H9 (cell line): Measurements from ENCODE around the gene STPG1. TPM values are rescaled to one million over a fixed set of nuclear protein-coding genes. Genes with fewer than 3 reads are reported as not detected.
A peak's percentile ranks its signal among the peaks of the same experiment; 100 is the strongest.

Experiments used
- DNase-seq: peaks from one replicate; pipeline ENCODE4 v3.0.0-alpha.2; 2017
- H2AFZ ChIP-seq: one replicate; pipeline ENCODE4 v1.6.1; 2013; ENCODE audit warnings: mild to moderate bottlenecking, low read length, control low read depth, moderate library complexity
- H2AK5ac ChIP-seq: 2 replicates; pipeline ENCODE4 v1.6.1; 2013; ENCODE audit warnings: low read length, control low read depth, mixed read lengths; ENCODE audit not compliant: insufficient read length
- H2BK120ac ChIP-seq: one replicate; pipeline ENCODE4 v1.6.1; 2013; ENCODE audit warnings: low read depth, mild to moderate bottlenecking, low read length, control low read depth, inconsistent platforms; ENCODE audit not compliant: poor library complexity, severe bottlenecking
- H2BK12ac ChIP-seq: 2 replicates; pipeline ENCODE4 v1.6.1; 2013; ENCODE audit warnings: low read length, control low read depth, mixed read lengths, low read depth; ENCODE audit not compliant: insufficient read length
- H2BK15ac ChIP-seq: 2 replicates; pipeline ENCODE4 v1.6.1; 2013; ENCODE audit warnings: low read depth, low read length, control low read depth
- H2BK20ac ChIP-seq: one replicate; pipeline ENCODE4 v1.6.1; 2013; ENCODE audit warnings: low read depth, mild to moderate bottlenecking, low read length, control low read depth, inconsistent platforms; ENCODE audit not compliant: poor library complexity, severe bottlenecking
- H2BK5ac ChIP-seq: 2 replicates; pipeline ENCODE4 v1.6.1; 2013; ENCODE audit warnings: low read length, control low read depth, mixed read lengths; ENCODE audit not compliant: insufficient read length
- H3K14ac ChIP-seq: 2 replicates; pipeline ENCODE4 v1.6.1; 2013; ENCODE audit warnings: low read length, control low read depth; ENCODE audit not compliant: insufficient read depth
- H3K18ac ChIP-seq: 2 replicates; pipeline ENCODE4 v1.6.1; 2013; ENCODE audit warnings: low read depth, mild to moderate bottlenecking, mixed read lengths, low read length, control low read depth; ENCODE audit not compliant: insufficient read length
- H3K23ac ChIP-seq: 2 replicates; pipeline ENCODE4 v1.6.1; 2013; ENCODE audit warnings: low read length, control low read depth, mixed read lengths, low read depth; ENCODE audit not compliant: insufficient read length
- H3K23me2 ChIP-seq: 2 replicates; pipeline ENCODE4 v1.6.1; 2013; ENCODE audit warnings: low read depth, mild to moderate bottlenecking, mixed read lengths, low read length, control low read depth; ENCODE audit not compliant: insufficient read length, poor library complexity, severe bottlenecking
- H3K27ac ChIP-seq: 2 replicates; pipeline ENCODE4 v1.5.1; 2013; ENCODE audit warnings: low read length, control low read depth, mixed read lengths, low read depth; ENCODE audit not compliant: insufficient read length
- H3K27me3 ChIP-seq: 2 replicates; pipeline ENCODE4 v1.6.1; 2013; ENCODE audit warnings: low read length, control low read depth, inconsistent platforms; ENCODE audit not compliant: insufficient read depth
- H3K4ac ChIP-seq: 2 replicates; pipeline ENCODE4 v1.6.1; 2013; ENCODE audit warnings: low read depth, mild to moderate bottlenecking, control low read depth, inconsistent platforms, low read length, moderate library complexity
- H3K4me1 ChIP-seq: 2 replicates; pipeline ENCODE4 v1.6.1; 2013; ENCODE audit warnings: low read length, control low read depth, inconsistent platforms; ENCODE audit not compliant: insufficient read depth
- H3K4me2 ChIP-seq: 2 replicates; pipeline ENCODE4 v1.6.1; 2013; ENCODE audit warnings: low read length, control low read depth, mixed read lengths; ENCODE audit not compliant: insufficient read length, insufficient read depth
- H3K56ac ChIP-seq: 2 replicates; pipeline ENCODE4 v1.6.1; 2013; ENCODE audit warnings: low read depth, mild to moderate bottlenecking, mixed read lengths, low read length, control low read depth; ENCODE audit not compliant: insufficient read length
- H3K79me1 ChIP-seq: 2 replicates; pipeline ENCODE4 v1.6.1; 2013; ENCODE audit warnings: low read depth, mild to moderate bottlenecking, moderate library complexity, low read length, control low read depth, inconsistent platforms; ENCODE audit not compliant: insufficient read depth, poor library complexity, severe bottlenecking
- H3K79me2 ChIP-seq: 2 replicates; pipeline ENCODE4 v1.6.1; 2013; ENCODE audit warnings: low read length, control low read depth, inconsistent platforms; ENCODE audit not compliant: insufficient read depth
- H3K9ac ChIP-seq: 2 replicates; pipeline ENCODE4 v1.6.1; 2013; ENCODE audit warnings: low read length, control low read depth, mixed read lengths; ENCODE audit not compliant: insufficient read length; ENCODE audit errors: extremely low read depth
- H3K9me3 ChIP-seq: one replicate; pipeline ENCODE4 v1.6.1; 2013; ENCODE audit warnings: low read depth, low read length, inconsistent platforms; ENCODE audit not compliant: control insufficient read depth
- H3T11ph ChIP-seq: one replicate; pipeline ENCODE4 v1.6.1; 2013; ENCODE audit warnings: mild to moderate bottlenecking, low read length, control low read depth, inconsistent platforms
- H4K20me1 ChIP-seq: one replicate; pipeline ENCODE4 v1.6.1; 2013; ENCODE audit not compliant: control insufficient read depth, insufficient read length, insufficient read depth
- H4K5ac ChIP-seq: 2 replicates; pipeline ENCODE4 v1.6.1; 2013; ENCODE audit warnings: low read depth, mild to moderate bottlenecking, mixed read lengths, low read length, control low read depth; ENCODE audit not compliant: insufficient read length
- H4K8ac ChIP-seq: replicated peaks from 2 replicates; pipeline ENCODE4 v1.6.1; 2013; ENCODE audit warnings: low read length, control low read depth, mixed read lengths, low read depth; ENCODE audit not compliant: insufficient read length
- H4K91ac ChIP-seq: 2 replicates; pipeline ENCODE4 v1.6.1; 2013; ENCODE audit warnings: low read depth, mild to moderate bottlenecking, moderate library complexity, mixed read lengths, low read length, control low read depth; ENCODE audit not compliant: insufficient read length
- H3K27ac Mint-ChIP-seq, 3 experiments: 2 replicates in 2 of 3; 3 replicates in 1 of 3; pipeline ENCODE4 v1.8.0; 2020 to 2021; ENCODE audit warnings: mixed read lengths in 3 of 3, mild to moderate bottlenecking in 1 of 3, moderate library complexity in 1 of 3
- H3K27me3 Mint-ChIP-seq: 2 replicates; pipeline ENCODE4 v1.8.0; 2021; ENCODE audit warnings: low read depth, mild to moderate bottlenecking, moderate library complexity, mixed read lengths
- H3K36me3 Mint-ChIP-seq, 3 experiments: 2 replicates in 2 of 3; 3 replicates in 1 of 3; pipeline ENCODE4 v1.8.0; 2020 to 2021; ENCODE audit warnings: low read depth in 3 of 3, mixed read lengths in 3 of 3; ENCODE audit not compliant: insufficient read depth in 1 of 3
- H3K4me1 Mint-ChIP-seq, 2 experiments: 2 replicates each; pipeline ENCODE4 v1.8.0; 2020; ENCODE audit warnings: mixed read lengths in 2 of 2
- H3K4me3 Mint-ChIP-seq, 2 experiments: 2 replicates in 1 of 2; 3 replicates in 1 of 2; pipeline ENCODE4 v1.8.0; 2020 to 2021; ENCODE audit warnings: mild to moderate bottlenecking in 2 of 2, mixed read lengths in 2 of 2, moderate library complexity in 1 of 2
- H3K9me3 Mint-ChIP-seq, 2 experiments: 2 replicates in 1 of 2; 3 replicates in 1 of 2; pipeline ENCODE4 v1.8.0; 2020; ENCODE audit warnings: mild to moderate bottlenecking in 2 of 2, mixed read lengths in 2 of 2, moderate library complexity in 1 of 2
- CTCF ChIP-seq: fragments of 200-600 bp; sonication (generic); conservative IDR thresholded peaks from 3 replicates; pipeline ENCODE4 v1.8.0; 2021; ENCODE audit warnings: antibody characterized with exemption, mild to moderate bottlenecking
- WGBS: extraction: QIAGEN DNeasy Blood & Tissue Kit; methylation state at CpG from one replicate; pipeline ENCODE4 v1.1.7; 2013; ENCODE audit warnings: missing lambda C conversion rate, low lambda C conversion rate, mixed read lengths; ENCODE audit not compliant: insufficient read length; ENCODE audit errors: extremely low coverage; 5-methylcytosine and 5-hydroxymethylcytosine counted together
- total RNA-seq: library from RNA; stranded (reverse); gene quantifications from 2 replicates; pipeline ENCODE4 v1.2.1, GENCODE V29; 2021

The STPG1 gene
- total RNA-seq, 1 experiment from 2014 or later, result 8.3 TPM

- Histone ChIP-seq H3K18ac (no peak overlapping the region), H2AFZ (no peak overlapping the region), H4K5ac (no peak overlapping the region), H2BK15ac (no peak overlapping the region), H3K4ac (no peak overlapping the region), H2BK120ac (no peak overlapping the region), H4K20me1 (no peaks in the 10 kb centered on the region), H2BK20ac (no peak overlapping the region), H4K8ac (no peak overlapping the region), H3K4me1 (no peaks in the 10 kb centered on the region; the same call in 1 of the 2 replicates), H3K79me2 (no peaks in the 10 kb centered on the region), H3K27ac (no peak overlapping the region), H2BK5ac (no peak overlapping the region), H2AK5ac (no peak overlapping the region), H3K9ac (no peak overlapping the region), H3K56ac (no peak overlapping the region), H3K4me2 (peak overlapping the region; percentile 76), H3K79me1 (no peaks in the 10 kb centered on the region), H3T11ph (no peak overlapping the region), H3K9me3 (no peaks in the 10 kb centered on the region), H3K27me3 (no peaks in the 10 kb centered on the region), H3K14ac (no peak overlapping the region), H3K23me2 (peaks cover 12% of the 10 kb centered on the region), H3K23ac (no peak overlapping the region), H2BK12ac (no peak overlapping the region), H4K91ac (no peak overlapping the region)
- Mint-ChIP-seq H3K4me1 (peaks cover 29 to 35% of the 10 kb centered on the region in 2 experiments), H3K27me3 (peaks cover 3% of the 10 kb centered on the region), H3K27ac (no peak overlapping the region), H3K36me3 (peaks cover 0 to 4% (median 3%) of the 10 kb centered on the region in 3 experiments; a peak in 4 of 7 replicates), H3K4me3 (peak overlapping the region; percentile 91 to 93), H3K9me3 (no peaks in the 10 kb centered on the region; a peak in 1 of 5 replicates)
- no CpG with 5 or more reads among the region's 10 CpGs for WGBS
- no peak for DNase-seq
- no peak for TF ChIP-seq CTCF
Observed at GRCh38 chr1:24416666-24417391, 3.2 kb upstream of the STPG1 start.
